CD8-positive, alpha-beta memory T cell (primary cell): ENCODE data around the gene SOX15. TPM values are rescaled to one million over a fixed set of nuclear protein-coding genes. Genes with fewer than 3 reads are reported as not detected.
"Not testable (repeated sequence)": the region's sequence is repeated elsewhere in the genome, so short reads cannot be mapped to it uniquely, and the experiment has no call there.

Source experiments
- CTCF ChIA-PET: fragments of 350-600 bp; sonication (Branson Sonifier 250); formaldehyde crosslinking; loops from one replicate; lab custom pipeline; 2021; ENCODE audit warnings: antibody characterized with exemption; lab: Charles Lee
- POLR2A ChIA-PET: fragments of 350-600 bp; sonication (Branson Sonifier 250); formaldehyde crosslinking; loops from one replicate; lab custom pipeline; 2021; ENCODE audit warnings: antibody characterized with exemption; lab: Charles Lee
- DNase-seq, 5 donors: peaks; one replicate each; pipeline versions ENCODE4 v3.0.0 to v3.0.0-alpha.2; 2020 to 2022; ENCODE audit warnings: mixed read lengths in 1 of 5
- H3K27ac ChIP-seq: one replicate; pipeline ENCODE4 v1.7.0; 2013; ENCODE audit warnings: low read depth, mild to moderate bottlenecking, low read length, moderate library complexity
- H3K27me3 ChIP-seq: 2 replicates; pipeline ENCODE4 v1.7.0; 2013; ENCODE audit warnings: low read length, mild to moderate bottlenecking; ENCODE audit not compliant: insufficient read depth, poor library complexity, severe bottlenecking
- H3K36me3 ChIP-seq: 2 replicates; pipeline ENCODE4 v1.7.0; 2013; ENCODE audit warnings: mild to moderate bottlenecking, low read length, moderate library complexity; ENCODE audit not compliant: insufficient read depth
- H3K4me1 ChIP-seq: 2 replicates; pipeline ENCODE4 v1.7.0; 2013; ENCODE audit warnings: mild to moderate bottlenecking, low read length, moderate library complexity; ENCODE audit not compliant: insufficient read depth
- H3K4me3 ChIP-seq: 2 replicates; pipeline ENCODE4 v1.7.0; 2013; ENCODE audit warnings: mild to moderate bottlenecking, low read length
- H3K9me3 ChIP-seq: 2 replicates; pipeline ENCODE4 v1.7.0; 2013; ENCODE audit warnings: mild to moderate bottlenecking, low read length
- H3K27ac Mint-ChIP-seq, 8 donors: one replicate each; pipeline ENCODE4 v1.8.0; 2020 to 2021; ENCODE audit warnings: mixed read lengths in 8 of 8, mild to moderate bottlenecking in 6 of 8, inconsistent platforms in 3 of 8, moderate library complexity in 3 of 8
- H3K27me3 Mint-ChIP-seq, 2 donors: one replicate each; pipeline ENCODE4 v1.8.0; 2020 to 2021; ENCODE audit warnings: mixed read lengths in 2 of 2, mild to moderate bottlenecking in 1 of 2, moderate library complexity in 1 of 2
- H3K36me3 Mint-ChIP-seq, 3 donors: one replicate each; pipeline ENCODE4 v1.8.0; 2020 to 2021; ENCODE audit warnings: mixed read lengths in 3 of 3, inconsistent platforms in 1 of 3, mild to moderate bottlenecking in 1 of 3
- H3K4me1 Mint-ChIP-seq, 3 donors: one replicate each; pipeline ENCODE4 v1.8.0; 2020 to 2021; ENCODE audit warnings: mixed read lengths in 3 of 3, inconsistent platforms in 1 of 3, mild to moderate bottlenecking in 1 of 3
- H3K4me3 Mint-ChIP-seq, 7 donors: one replicate each; pipeline ENCODE4 v1.8.0; 2020 to 2021; ENCODE audit warnings: mixed read lengths in 7 of 7, mild to moderate bottlenecking in 6 of 7, moderate library complexity in 4 of 7, inconsistent platforms in 2 of 7
- H3K9me3 Mint-ChIP-seq, 5 donors: one replicate each; pipeline ENCODE4 v1.8.0; 2020 to 2022; ENCODE audit warnings: mixed read lengths in 5 of 5, mild to moderate bottlenecking in 3 of 5, moderate library complexity in 2 of 5, inconsistent platforms in 1 of 5
- polyA plus RNA-seq: library from polyadenylated mRNA; unstranded; fragments of 300-500 nt; fragmentation: Illumina TruSeq; gene quantifications from one replicate; pipeline ENCODE4 v1.2.3, GENCODE V29; 2021
- total RNA-seq, 2 experiments: library from RNA; stranded (reverse); gene quantifications; one replicate each; pipeline ENCODE4 v1.2.3, GENCODE V29; 2021

SOX15 gene
- total and polyA plus RNA-seq, 3 experiments from 2014 or later, result 0.29 to 0.31 TPM; not detected in 1

DNA sequence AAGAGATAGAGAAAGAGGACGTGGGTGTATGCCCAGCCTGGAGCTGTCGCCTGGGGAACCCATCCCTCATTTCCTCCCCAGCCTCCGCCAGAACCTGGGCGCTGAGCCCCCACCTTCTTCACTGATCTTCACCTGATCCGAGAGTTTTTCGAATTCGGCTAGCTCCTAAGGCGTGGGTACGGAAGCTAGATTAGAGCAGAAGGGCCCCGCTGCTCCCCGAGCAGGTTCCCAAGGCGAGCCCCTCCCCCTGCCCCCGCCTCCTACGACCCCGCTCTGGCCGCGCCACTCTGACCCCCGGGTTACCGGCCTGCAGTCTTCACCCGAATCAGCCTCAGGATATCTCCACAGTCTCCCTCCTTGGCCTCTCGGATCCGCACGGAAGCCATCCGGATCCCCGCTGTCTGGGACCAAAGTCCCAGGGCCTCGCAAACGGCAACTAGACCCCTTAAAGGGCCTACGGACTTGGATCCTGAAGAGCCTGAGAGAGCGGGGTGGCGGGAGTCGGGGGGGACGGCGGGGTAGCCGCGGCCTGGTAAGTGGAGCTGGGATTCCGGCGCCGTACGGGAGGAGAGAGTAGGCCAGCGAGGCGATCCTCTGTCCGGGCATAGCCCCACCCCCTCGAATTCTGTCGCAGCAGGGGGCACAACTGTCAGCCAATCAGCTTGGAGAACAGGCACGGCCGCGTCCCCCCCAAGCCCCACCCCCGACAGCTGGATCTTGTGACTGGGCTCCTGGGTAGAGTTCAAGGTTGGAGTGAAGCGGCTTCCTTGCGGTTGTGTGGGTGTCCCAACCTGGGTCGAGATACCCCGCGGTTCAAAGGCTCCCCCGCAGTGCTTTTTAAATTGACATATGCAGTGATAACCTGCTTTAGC lies 37.6 kb upstream of the SOX15 start, which contains the start of gene SAT2:
TSS of gene SAT2 (minus strand) at position 572 of the 872 bp plus-strand sequence. CDS start at position 386, 186 bp downstream.
- Mint-ChIP-seq H3K27ac (peak within 1 kb of the TSS; percentile 70 to 97 (median 91)), H3K27me3 (no peaks in the 10 kb centered on the region), H3K4me1 (peaks cover 12 to 20% (median 13%) of the 10 kb centered on the region in 3 donors), H3K4me3 (peak within 1 kb of the TSS; percentile 90 to 95 (median 93)), H3K36me3 (peaks cover 0 to 7% (median 0%) of the 10 kb centered on the region in 3 donors), H3K9me3 (no peaks in the 10 kb centered on the region)
- CTCF ChIA-PET, result interaction anchor here (0.8 to 5.6 kb wide), 7 partner anchors 12 to 60 kb away, joined by 3 to 34 read pairs (median 3); partner anchors contain the start of genes ATP1B2, FXR2, TP53 and WRAP53
- POLR2A ChIA-PET, result interaction anchor here (0.6 to 2.9 kb wide), 13 partner anchors 13 to 711 kb away, joined by 3 to 42 read pairs (median 5); partner anchors contain the start of genes ATP1B2, FXR2, MPDU1 and POLR2A
- Histone ChIP-seq H3K27ac (peak within 1 kb of the TSS; percentile 69), H3K27me3 (no peaks in the 10 kb centered on the region), H3K4me1 (peaks cover 10% of the 10 kb centered on the region), H3K4me3 (peak within 1 kb of the TSS; percentile 90), H3K9me3 (no peaks in the 10 kb centered on the region), H3K36me3 (no peaks in the 10 kb centered on the region)
- DNase-seq, result peak; percentile 80 to 93 (median 82)

DNA sequence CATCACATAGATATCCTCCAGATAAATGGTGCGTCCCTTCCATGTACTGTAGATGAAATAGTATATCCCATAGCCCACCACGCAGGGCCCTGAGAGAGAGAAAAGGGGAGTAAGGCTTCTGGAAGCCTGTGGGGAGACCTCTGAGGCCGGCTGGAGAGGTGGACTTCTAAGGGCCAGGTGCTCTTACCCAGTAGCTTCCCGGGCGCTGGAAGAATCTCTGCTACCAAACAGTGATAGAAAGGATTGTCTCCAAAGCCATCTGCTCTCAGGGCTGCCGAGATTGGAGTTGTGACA lies 37.0 kb upstream of the SOX15 start:
- Mint-ChIP-seq H3K4me3 (peak overlapping the region; percentile 90 to 95 (median 93)), H3K27me3 (no peaks in the 10 kb centered on the region), H3K27ac (peak overlapping the region; percentile 69 to 97 (median 88)), H3K36me3 (peaks cover 0 to 7% (median 0%) of the 10 kb centered on the region in 3 donors), H3K9me3 (no peaks in the 10 kb centered on the region), H3K4me1 (peaks cover 12 to 20% (median 13%) of the 10 kb centered on the region in 3 donors)
- Histone ChIP-seq H3K27ac (peak overlapping the region; percentile 69), H3K4me3 (peak overlapping the region; percentile 90), H3K27me3 (no peaks in the 10 kb centered on the region), H3K9me3 (no peaks in the 10 kb centered on the region), H3K4me1 (peaks cover 10% of the 10 kb centered on the region), H3K36me3 (no peaks in the 10 kb centered on the region)
- DNase-seq, result no peak
- ChIA-PET CTCF (interaction anchor here (1.4 to 5.6 kb wide), 4 partner anchors 11 to 61 kb away, joined by 3 to 34 read pairs (median 14); partner anchors contain the start of genes FXR2, TP53 and WRAP53), POLR2A (interaction anchor here (1.5 to 2.9 kb wide), 7 partner anchors 12 to 143 kb away, joined by 3 to 42 read pairs (median 6); partner anchors contain the start of genes ATP1B2, FXR2, MPDU1 and POLR2A)

DNA sequence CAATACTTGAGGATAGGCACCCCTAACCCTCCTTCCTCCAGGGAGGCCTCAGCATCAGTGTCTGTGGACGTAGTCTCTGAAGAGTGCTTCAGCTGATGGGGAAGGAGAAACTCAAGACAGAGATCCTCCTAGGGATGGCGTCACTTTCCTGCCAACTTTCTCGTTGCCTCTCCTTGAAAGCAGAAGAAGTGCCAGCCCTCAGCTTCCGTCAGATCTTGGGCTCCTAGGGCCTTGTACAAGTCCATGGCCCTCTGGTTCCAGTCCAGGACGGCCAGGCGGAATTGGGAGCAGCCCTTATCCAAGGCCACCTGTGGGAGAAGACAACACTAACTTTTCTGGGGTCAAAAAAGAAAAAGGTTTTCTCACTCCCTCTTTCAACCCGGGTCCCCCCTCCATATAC lies 36.4 kb upstream of the SOX15 start:
- peaks cover 0 to 7% (median 0%) of the 10 kb centered on the region in 3 donors for H3K36me3 Mint-ChIP-seq

DNA sequence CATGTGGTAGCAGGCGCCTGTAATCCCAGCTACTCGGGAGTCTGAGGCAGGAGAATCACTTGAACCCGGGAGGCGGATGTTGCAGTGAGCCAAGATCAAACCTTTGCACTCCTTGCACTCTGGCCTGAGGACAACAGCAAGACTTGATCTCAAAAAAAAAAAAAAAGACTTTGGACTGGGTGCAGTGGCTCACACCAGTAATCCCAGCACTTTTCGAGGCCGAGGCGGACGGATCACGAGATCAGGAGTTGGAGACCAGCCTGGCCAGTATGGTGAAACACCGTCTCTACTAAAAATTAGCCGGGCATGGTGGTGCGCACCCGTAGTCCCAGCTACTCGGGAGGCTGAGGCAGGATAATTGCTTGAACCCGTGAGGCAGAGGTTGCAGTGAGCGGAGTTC lies 35.9 kb upstream of the SOX15 start:
- H3K27ac ChIP-seq, H3K9me3 ChIP-seq, H3K36me3 ChIP-seq, H3K27me3 ChIP-seq, H3K4me1 ChIP-seq, DNase-seq, H3K36me3 Mint-ChIP-seq, H3K27me3 Mint-ChIP-seq, H3K4me3 ChIP-seq, H3K9me3 Mint-ChIP-seq, H3K27ac Mint-ChIP-seq: not testable (repeated sequence)
- ChIA-PET POLR2A (interaction anchor here (0.7 to 2.9 kb wide), 2 partner anchors 11 to 619 kb away, joined by 4 to 31 read pairs; partner anchors contain the start of gene FXR2), CTCF (interaction anchor here (0.7 to 5.6 kb wide), 3 partner anchors 10 to 194 kb away, joined by 3 to 34 read pairs (median 3); partner anchors contain the start of gene FXR2)
- H3K4me1 Mint-ChIP-seq, result peaks cover 12 to 20% (median 13%) of the 10 kb centered on the region in 3 donors
- H3K4me3 Mint-ChIP-seq, result peak overlapping the region in 5 of 7 donors; percentile 20 to 93 (median 79)

More for the DNA sequence above, 36.4 kb upstream of the SOX15 start:
- POLR2A ChIA-PET, result interaction anchor here (2.4 to 2.9 kb wide), 3 partner anchors 11 to 60 kb away, joined by 13 to 42 read pairs (median 31); partner anchors contain the start of genes FXR2, MPDU1 and TP53
- peak overlapping the region in 4 of 8 donors; percentile 68 to 95 (median 90) for H3K27ac Mint-ChIP-seq
- Histone ChIP-seq H3K27ac (no peak overlapping the region), H3K9me3 (no peaks in the 10 kb centered on the region), H3K4me1 (peaks cover 10% of the 10 kb centered on the region), H3K4me3 (no peak overlapping the region), H3K36me3 (no peaks in the 10 kb centered on the region), H3K27me3 (no peaks in the 10 kb centered on the region)
- peak overlapping the region; percentile 90 to 95 (median 93) for H3K4me3 Mint-ChIP-seq
- no peaks in the 10 kb centered on the region for H3K27me3 Mint-ChIP-seq
- no peaks in the 10 kb centered on the region for H3K9me3 Mint-ChIP-seq
- CTCF ChIA-PET, result interaction anchor here (0.7 to 5.6 kb wide), 3 partner anchors 10 to 193 kb away, joined by 3 to 34 read pairs (median 25); partner anchors contain the start of genes FXR2, TP53 and WRAP53
- peaks cover 12 to 20% (median 13%) of the 10 kb centered on the region in 3 donors for H3K4me1 Mint-ChIP-seq
- no peak for DNase-seq

DNA sequence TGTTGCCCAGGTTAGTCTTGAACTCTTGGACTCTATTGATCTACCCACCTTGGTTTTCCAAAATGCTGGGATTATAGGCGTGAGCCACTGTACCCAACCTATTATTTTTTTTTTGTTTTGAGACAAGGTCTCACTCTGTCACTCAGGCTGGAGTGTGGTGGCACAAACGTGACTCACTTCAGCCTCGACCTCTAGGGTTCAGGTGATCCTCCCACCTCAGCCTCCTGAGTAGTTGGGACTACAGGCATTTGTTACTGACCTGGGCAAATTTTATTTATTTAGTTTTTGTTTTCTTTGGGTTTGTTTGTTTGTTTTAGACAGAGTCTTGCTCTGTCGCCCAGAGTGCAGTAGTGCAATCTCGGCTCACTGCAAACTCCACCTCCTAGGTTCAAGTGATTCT lies 33.8 kb upstream of the SOX15 start:
- H3K36me3 Mint-ChIP-seq, result peaks cover 0 to 7% (median 0%) of the 10 kb centered on the region in 3 donors
- Histone ChIP-seq H3K4me1 (peaks cover 10% of the 10 kb centered on the region), H3K4me3 (no peak overlapping the region), H3K36me3 (no peaks in the 10 kb centered on the region), H3K9me3 (no peaks in the 10 kb centered on the region), H3K27me3 (no peaks in the 10 kb centered on the region), H3K27ac (no peak overlapping the region)
- peaks cover 12 to 20% (median 13%) of the 10 kb centered on the region in 3 donors for H3K4me1 Mint-ChIP-seq
- peak overlapping the region in 1 of 8 donors; percentile 26 for H3K27ac Mint-ChIP-seq
- no peaks in the 10 kb centered on the region for H3K27me3 Mint-ChIP-seq
- H3K9me3 Mint-ChIP-seq, result no peaks in the 10 kb centered on the region
- no peak overlapping the region for H3K4me3 Mint-ChIP-seq
- ChIA-PET CTCF (interaction anchor here (5.6 kb wide), 1 partner anchor 8 kb away, joined by 34 read pairs; the partner anchor contains the start of gene FXR2), POLR2A (interaction anchor here (0.8 kb wide), 1 partner anchor 8 kb away, joined by 3 read pairs; no protein-coding TSS in a partner anchor)
- no peak for DNase-seq

DNA sequence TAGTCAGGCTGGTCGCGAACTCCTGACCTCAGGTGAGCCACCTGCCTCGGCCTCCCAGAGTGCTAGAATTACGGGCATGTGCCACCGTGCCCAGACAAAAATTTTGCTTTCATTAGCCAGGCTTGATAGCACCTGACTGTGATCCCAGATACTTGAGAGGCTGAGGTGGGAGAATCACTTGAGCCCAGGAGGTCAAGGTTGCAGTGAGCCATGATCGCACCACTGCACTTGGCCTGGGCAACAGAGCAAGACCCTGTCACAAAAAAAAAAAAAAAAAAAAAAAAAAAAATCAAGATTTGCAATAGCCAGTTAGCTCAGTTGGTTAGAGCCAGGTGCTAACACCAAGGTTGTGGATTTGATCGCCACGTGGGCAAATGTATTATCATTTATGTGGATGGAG lies 30.9 kb upstream of the SOX15 start:
- no peaks in the 10 kb centered on the region for H3K27me3 ChIP-seq
- ChIA-PET CTCF (interaction anchor here (1.2 kb wide), 1 partner anchor 66 kb away, joined by 4 read pairs; the partner anchor contains the start of gene TP53), POLR2A (no interaction called here)
- H3K4me3 Mint-ChIP-seq, result no peak overlapping the region
- no peaks in the 10 kb centered on the region for H3K36me3 ChIP-seq
- H3K27ac ChIP-seq, result no peak overlapping the region
- H3K9me3 Mint-ChIP-seq, result no peaks in the 10 kb centered on the region
- no peak overlapping the region for H3K4me3 ChIP-seq
- H3K36me3 Mint-ChIP-seq, result no peaks in the 10 kb centered on the region
- H3K4me1 ChIP-seq, result no peaks in the 10 kb centered on the region
- H3K9me3 ChIP-seq, result no peaks in the 10 kb centered on the region
- H3K27me3 Mint-ChIP-seq, result no peaks in the 10 kb centered on the region
- no peaks in the 10 kb centered on the region for H3K4me1 Mint-ChIP-seq
- no peak for DNase-seq
- no peak overlapping the region for H3K27ac Mint-ChIP-seq

DNA sequence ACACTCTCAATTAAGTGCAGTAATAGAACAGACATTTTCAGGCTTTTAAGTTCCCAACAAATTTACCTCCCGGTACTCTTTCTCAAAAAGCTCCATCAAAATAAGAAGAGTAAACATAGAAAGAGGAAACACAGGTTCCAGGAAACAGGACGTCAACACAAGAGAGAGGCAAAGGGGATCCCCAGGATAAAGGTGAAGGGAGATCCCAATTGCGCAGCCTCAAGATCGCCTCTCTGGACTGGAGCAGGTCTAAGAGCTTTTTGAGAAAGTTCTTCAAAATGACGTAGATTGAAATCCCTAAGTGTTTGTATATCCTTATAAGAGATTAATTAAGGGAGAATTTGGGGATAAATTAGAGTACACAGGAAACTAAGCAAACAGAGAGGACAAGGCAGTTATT lies 28.7 kb upstream of the SOX15 start:
- Histone ChIP-seq H3K36me3 (no peaks in the 10 kb centered on the region), H3K27me3 (no peaks in the 10 kb centered on the region), H3K9me3 (no peaks in the 10 kb centered on the region), H3K4me1 (peaks cover 4% of the 10 kb centered on the region), H3K4me3 (no peak overlapping the region), H3K27ac (no peak overlapping the region)
- POLR2A ChIA-PET, result interaction anchor here (0.7 kb wide), 1 partner anchor 296 kb away, joined by 3 read pairs; no protein-coding TSS in a partner anchor
- no peak for DNase-seq
- peaks cover 5 to 6% (median 6%) of the 10 kb centered on the region in 3 donors for H3K4me1 Mint-ChIP-seq
- H3K9me3 Mint-ChIP-seq, result no peaks in the 10 kb centered on the region
- no peak overlapping the region for H3K27ac Mint-ChIP-seq
- CTCF ChIA-PET, result interaction anchor here (1.3 kb wide), 1 partner anchor 35 kb away, joined by 3 read pairs; the partner anchor contains the start of gene MPDU1
- peaks cover 0 to 5% (median 0%) of the 10 kb centered on the region in 3 donors for H3K36me3 Mint-ChIP-seq
- peak overlapping the region in 1 of 7 donors; percentile 45 for H3K4me3 Mint-ChIP-seq
- H3K27me3 Mint-ChIP-seq, result no peaks in the 10 kb centered on the region
